Panc1 (cell line): Measurements from ENCODE around the gene OSBPL10. TPM values are rescaled to one million over a fixed set of nuclear protein-coding genes. Genes with fewer than 3 reads are reported as not detected.

Experiments used
- ATAC-seq: fragments of 200-7000 bp; cut with Tn5 transposase; 2 replicates; pipeline ENCODE4 v1.9.1; 2020; ENCODE audit warnings: mild to moderate bottlenecking, moderate library complexity
- BruUV-seq: library from RNA; stranded (reverse); fragments of 400-500 nt; replicated peaks from 2 replicates; lab custom pipeline; 2021; lab: Mats Ljungman, UMichigan
- CTCF ChIA-PET: fragments of 300-600 bp; sonication (Branson Sonifier 250); formaldehyde crosslinking; loops from one replicate; lab custom pipeline; 2022; ENCODE audit warnings: antibody characterized with exemption; lab: Charles Lee
- POLR2A ChIA-PET: fragments of 300-600 bp; sonication (Branson Sonifier 250); formaldehyde crosslinking; loops from one replicate; lab custom pipeline; 2022; ENCODE audit warnings: antibody characterized with exemption; lab: Charles Lee
- DNase-seq: peaks from one replicate; pipeline ENCODE4 v3.0.0-alpha.2; 2010; ENCODE audit warnings: low read depth, low spot score
- H3K27ac ChIP-seq: 2 replicates; pipeline ENCODE4 v1.5.1; 2011; ENCODE audit warnings: mild to moderate bottlenecking, low read length, inconsistent platforms
- H3K27me3 ChIP-seq: fragments of 200-500 bp; sonication (Bioruptor generic); 2 replicates; pipeline ENCODE4 v1.6.0; 2014; ENCODE audit warnings: low read length, inconsistent platforms; ENCODE audit not compliant: control insufficient read depth, insufficient read depth
- H3K36me3 ChIP-seq: fragments of 200-500 bp; sonication (Bioruptor generic); 2 replicates; pipeline ENCODE4 v1.5.1; 2014; ENCODE audit warnings: inconsistent platforms, mild to moderate bottlenecking, low read length, moderate library complexity; ENCODE audit not compliant: control insufficient read depth, insufficient read depth
- H3K4me1 ChIP-seq: 2 replicates; pipeline ENCODE4 v1.5.1; 2011; ENCODE audit warnings: inconsistent platforms, mild to moderate bottlenecking, low read length, moderate library complexity; ENCODE audit not compliant: control insufficient read depth, insufficient read depth
- H3K4me3 ChIP-seq, 2 experiments: 2 replicates each; pipeline ENCODE4 v1.5.1; 2011 to 2012; ENCODE audit warnings: low read depth in 2 of 2, low read length in 2 of 2, mild to moderate bottlenecking in 2 of 2, inconsistent platforms in 1 of 2, moderate library complexity in 1 of 2
- H3K9me3 ChIP-seq: fragments of 200-500 bp; sonication (Bioruptor generic); 2 replicates; pipeline ENCODE4 v1.5.1; 2014; ENCODE audit warnings: low read depth, mild to moderate bottlenecking, inconsistent platforms, low read length, moderate library complexity; ENCODE audit not compliant: control insufficient read depth, insufficient read depth
- POLR2AphosphoS5 ChIP-seq: IDR thresholded peaks from 2 replicates; pipeline ENCODE4 v1.6.1; 2012; ENCODE audit warnings: mild to moderate bottlenecking, low read depth, low read length, moderate library complexity
- SIN3A ChIP-seq: IDR thresholded peaks from 2 replicates; pipeline ENCODE4 v1.6.1; 2012; ENCODE audit warnings: low read depth, mild to moderate bottlenecking, low read length, moderate library complexity, borderline replicate concordance; ENCODE audit not compliant: insufficient read depth
- TCF7L2 ChIP-seq: IDR thresholded peaks from 2 replicates; pipeline ENCODE4 v1.6.1; 2011; ENCODE audit warnings: mild to moderate bottlenecking, low read depth, low read length, inconsistent platforms
- in situ Hi-C: cut with HindIII; loops from 2 replicates; pipeline ENCODE4 v1.10.0; 2016; ENCODE audit warnings: low sequenced_read_pairs, low pct_unique_long_range_greater_than_20kb
- intact Hi-C: fragments of 100-400 bp; cut with micrococcal nuclease; formaldehyde crosslinking; loops from one replicate; pipeline ENCODE4 v1.10.0; 2022; ENCODE audit not compliant: unreplicated experiment
- total RNA-seq: library from RNA; stranded (reverse); gene quantifications from one replicate; pipeline ENCODE4 v1.2.1, GENCODE V29; 2021; ENCODE audit not compliant: unreplicated experiment
- TF ChIP-seq, protein P1 (sequence below), 2 experiments: IDR thresholded peaks; 2 replicates each; pipeline ENCODE4 v1.6.1; 2011 to 2012; ENCODE audit warnings: low read depth in 2 of 2, control low read depth in 1 of 2, low read length in 1 of 2, mild to moderate bottlenecking in 1 of 2, moderate library complexity in 1 of 2; ENCODE audit not compliant: insufficient read depth in 1 of 2
- TF ChIP-seq, protein P2 (sequence below): fragments of 450-650 bp; IDR thresholded peaks from 2 replicates; pipeline ENCODE4 v1.5.1; 2017; ENCODE audit warnings: mild to moderate bottlenecking

OSBPL10 gene
- total RNA-seq, 1 experiment from 2014 or later: 88.1 TPM

DNA sequence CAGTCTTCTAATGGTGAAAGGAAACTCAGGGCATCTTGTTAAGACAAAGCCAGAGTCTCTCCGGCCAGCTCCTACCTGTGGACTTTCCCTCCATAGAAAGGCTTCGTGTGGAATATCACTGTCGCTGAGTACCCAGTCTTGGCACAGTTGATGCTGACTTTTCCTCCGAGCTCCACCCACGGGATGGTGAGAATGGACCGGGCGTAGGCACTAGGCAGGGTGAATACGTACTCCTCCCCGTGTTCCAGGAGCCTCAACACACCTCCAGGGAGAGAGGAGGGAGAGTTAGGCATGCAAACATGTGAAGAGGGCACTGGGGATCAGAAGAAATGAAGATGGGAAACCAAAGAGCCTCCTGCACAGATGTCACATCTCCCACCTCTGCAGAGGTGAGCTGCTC, 310.3 kb downstream of the OSBPL10 start:
- DNase-seq (no peak), ATAC-seq (no peak)
- ChIA-PET POLR2A (no interaction called here), CTCF (no interaction called here)
- Histone ChIP-seq H3K4me3 (no peak overlapping the region), H3K27ac (no peak overlapping the region), H3K9me3 (no peaks in the 10 kb centered on the region), H3K4me1 (no peaks in the 10 kb centered on the region), H3K27me3 (no peaks in the 10 kb centered on the region), H3K36me3 (peaks cover 3% of the 10 kb centered on the region)
- intact Hi-C loops (no loop called here), in situ Hi-C loops (no loop called here)
- no TSS peak for BruUV-seq
- TF ChIP-seq TCF7L2 (no peak), SIN3A (no peak), POLR2AphosphoS5 (no peak)
- TF ChIP-seq, protein P1, sequence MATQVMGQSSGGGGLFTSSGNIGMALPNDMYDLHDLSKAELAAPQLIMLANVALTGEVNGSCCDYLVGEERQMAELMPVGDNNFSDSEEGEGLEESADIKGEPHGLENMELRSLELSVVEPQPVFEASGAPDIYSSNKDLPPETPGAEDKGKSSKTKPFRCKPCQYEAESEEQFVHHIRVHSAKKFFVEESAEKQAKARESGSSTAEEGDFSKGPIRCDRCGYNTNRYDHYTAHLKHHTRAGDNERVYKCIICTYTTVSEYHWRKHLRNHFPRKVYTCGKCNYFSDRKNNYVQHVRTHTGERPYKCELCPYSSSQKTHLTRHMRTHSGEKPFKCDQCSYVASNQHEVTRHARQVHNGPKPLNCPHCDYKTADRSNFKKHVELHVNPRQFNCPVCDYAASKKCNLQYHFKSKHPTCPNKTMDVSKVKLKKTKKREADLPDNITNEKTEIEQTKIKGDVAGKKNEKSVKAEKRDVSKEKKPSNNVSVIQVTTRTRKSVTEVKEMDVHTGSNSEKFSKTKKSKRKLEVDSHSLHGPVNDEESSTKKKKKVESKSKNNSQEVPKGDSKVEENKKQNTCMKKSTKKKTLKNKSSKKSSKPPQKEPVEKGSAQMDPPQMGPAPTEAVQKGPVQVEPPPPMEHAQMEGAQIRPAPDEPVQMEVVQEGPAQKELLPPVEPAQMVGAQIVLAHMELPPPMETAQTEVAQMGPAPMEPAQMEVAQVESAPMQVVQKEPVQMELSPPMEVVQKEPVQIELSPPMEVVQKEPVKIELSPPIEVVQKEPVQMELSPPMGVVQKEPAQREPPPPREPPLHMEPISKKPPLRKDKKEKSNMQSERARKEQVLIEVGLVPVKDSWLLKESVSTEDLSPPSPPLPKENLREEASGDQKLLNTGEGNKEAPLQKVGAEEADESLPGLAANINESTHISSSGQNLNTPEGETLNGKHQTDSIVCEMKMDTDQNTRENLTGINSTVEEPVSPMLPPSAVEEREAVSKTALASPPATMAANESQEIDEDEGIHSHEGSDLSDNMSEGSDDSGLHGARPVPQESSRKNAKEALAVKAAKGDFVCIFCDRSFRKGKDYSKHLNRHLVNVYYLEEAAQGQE (IDR thresholded peaks at IDR 0.05; ENCODE audit: insufficient read depth in 1 of 2, low read depth in 2 of 2, low read length in 1 of 2): no peak
- TF ChIP-seq, protein P2, sequence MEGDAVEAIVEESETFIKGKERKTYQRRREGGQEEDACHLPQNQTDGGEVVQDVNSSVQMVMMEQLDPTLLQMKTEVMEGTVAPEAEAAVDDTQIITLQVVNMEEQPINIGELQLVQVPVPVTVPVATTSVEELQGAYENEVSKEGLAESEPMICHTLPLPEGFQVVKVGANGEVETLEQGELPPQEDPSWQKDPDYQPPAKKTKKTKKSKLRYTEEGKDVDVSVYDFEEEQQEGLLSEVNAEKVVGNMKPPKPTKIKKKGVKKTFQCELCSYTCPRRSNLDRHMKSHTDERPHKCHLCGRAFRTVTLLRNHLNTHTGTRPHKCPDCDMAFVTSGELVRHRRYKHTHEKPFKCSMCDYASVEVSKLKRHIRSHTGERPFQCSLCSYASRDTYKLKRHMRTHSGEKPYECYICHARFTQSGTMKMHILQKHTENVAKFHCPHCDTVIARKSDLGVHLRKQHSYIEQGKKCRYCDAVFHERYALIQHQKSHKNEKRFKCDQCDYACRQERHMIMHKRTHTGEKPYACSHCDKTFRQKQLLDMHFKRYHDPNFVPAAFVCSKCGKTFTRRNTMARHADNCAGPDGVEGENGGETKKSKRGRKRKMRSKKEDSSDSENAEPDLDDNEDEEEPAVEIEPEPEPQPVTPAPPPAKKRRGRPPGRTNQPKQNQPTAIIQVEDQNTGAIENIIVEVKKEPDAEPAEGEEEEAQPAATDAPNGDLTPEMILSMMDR: no peak

DNA sequence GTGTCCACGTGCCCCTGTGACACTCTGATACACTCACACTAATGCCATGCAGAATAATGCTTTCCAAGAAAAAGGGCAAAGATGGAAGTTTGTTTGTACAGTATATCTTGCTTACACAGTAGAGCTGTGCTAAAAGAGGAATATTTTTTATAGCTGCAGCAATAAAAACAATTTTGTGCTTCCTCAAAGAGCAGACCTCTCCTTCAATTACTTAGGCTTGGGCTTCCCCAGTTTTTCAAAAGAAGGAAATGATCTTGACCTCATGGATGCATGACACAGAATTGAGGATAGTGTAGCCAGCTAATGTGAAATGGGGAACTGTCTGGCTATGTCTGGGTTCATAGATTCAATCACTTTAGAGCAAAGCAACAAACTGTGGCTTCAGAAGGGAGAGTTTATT, 310.9 kb downstream of the OSBPL10 start:
- in situ Hi-C loops: no loop called here
- ChIA-PET CTCF (no interaction called here), POLR2A (no interaction called here)
- Histone ChIP-seq H3K4me1 (no peaks in the 10 kb centered on the region), H3K4me3 (no peak overlapping the region), H3K27ac (no peak overlapping the region), H3K36me3 (peaks cover 2% of the 10 kb centered on the region), H3K9me3 (no peaks in the 10 kb centered on the region), H3K27me3 (no peaks in the 10 kb centered on the region)
- ATAC-seq (no peak), DNase-seq (no peak)
- TF ChIP-seq, protein P1 (IDR thresholded peaks at IDR 0.05; ENCODE audit: insufficient read depth in 1 of 2, low read depth in 2 of 2, low read length in 1 of 2): no peak
- no peak for TF ChIP-seq TCF7L2
- no peak for TF ChIP-seq SIN3A
- TF ChIP-seq, protein P2: no peak
- no peak for TF ChIP-seq POLR2AphosphoS5
- no TSS peak for BruUV-seq
- intact Hi-C loops: no loop called here
